CD14-positive monocyte (primary cell): ENCODE measurements around the gene IFITM10. TPM values are rescaled to one million over a fixed set of nuclear protein-coding genes. Genes with fewer than 3 reads are reported as not detected.

Experiments used
- DNase-seq, 3 donors: peaks; one replicate each; pipeline ENCODE4 v3.0.0-alpha.2; 2011 to 2022
- H2AFZ ChIP-seq: 2 replicates; pipeline ENCODE4 v1.6.0; 2012; ENCODE audit warnings: mild to moderate bottlenecking, low read depth, low read length, inconsistent platforms; ENCODE audit not compliant: insufficient read depth, poor library complexity, severe bottlenecking
- H3K27ac ChIP-seq, 2 donors: 1 replicate in 1 of 2; 2 replicates in 1 of 2; pipeline ENCODE4 v1.5.1; 2012 to 2013; ENCODE audit warnings: low read length in 2 of 2, control low read depth in 1 of 2, inconsistent platforms in 1 of 2, low read depth in 1 of 2, mild to moderate bottlenecking in 1 of 2
- H3K27me3 ChIP-seq, 2 donors: one replicate each; pipeline versions ENCODE4 v1.6.0 to v1.6.1; 2011 to 2013; ENCODE audit warnings: low read length in 2 of 2; ENCODE audit not compliant: control insufficient read depth in 2 of 2, insufficient read depth in 2 of 2
- H3K36me3 ChIP-seq, 2 donors: replicated peaks in 1 of 2; 1 replicate in 1 of 2; 2 replicates in 1 of 2; pipeline versions ENCODE4 v1.5.1 to v1.6.1; 2012 to 2013; ENCODE audit warnings: low read length in 2 of 2, control low read depth in 1 of 2, inconsistent platforms in 1 of 2, mild to moderate bottlenecking in 1 of 2; ENCODE audit not compliant: insufficient read depth in 2 of 2, control insufficient read depth in 1 of 2
- H3K4me1 ChIP-seq, 2 donors: 1 replicate in 1 of 2; 2 replicates in 1 of 2; pipeline versions ENCODE4 v1.5.1 to v1.6.1; 2012 to 2013; ENCODE audit warnings: low read length in 2 of 2, control low read depth in 1 of 2, inconsistent platforms in 1 of 2, mild to moderate bottlenecking in 1 of 2, moderate library complexity in 1 of 2; ENCODE audit not compliant: insufficient read depth in 2 of 2, control insufficient read depth in 1 of 2
- H3K4me2 ChIP-seq: replicated peaks from 2 replicates; pipeline ENCODE3; 2012; ENCODE audit warnings: low read length, moderate library complexity, mild to moderate bottlenecking; ENCODE audit not compliant: poor library complexity, severe bottlenecking; ENCODE audit errors: extremely low read depth
- H3K4me3 ChIP-seq, 3 experiments: fragments of 200-600 bp in 1 of 3; sonication (generic) in 1 of 3; replicated peaks in 1 of 3; 1 replicate in 2 of 3; 2 replicates in 1 of 3; pipeline ENCODE4 v1.5.1; 2011 to 2013; ENCODE audit warnings: low read length in 3 of 3, mild to moderate bottlenecking in 3 of 3, control low read depth in 2 of 3, low read depth in 2 of 3, inconsistent platforms in 1 of 3, moderate library complexity in 1 of 3
- H3K79me2 ChIP-seq: 2 replicates; pipeline ENCODE4 v1.6.0; 2012; ENCODE audit warnings: mild to moderate bottlenecking, control low read depth, inconsistent platforms, low read length, moderate library complexity; ENCODE audit not compliant: insufficient read depth
- H3K9ac ChIP-seq: 2 replicates; pipeline ENCODE4 v1.6.0; 2017; ENCODE audit warnings: low read length, mild to moderate bottlenecking; ENCODE audit not compliant: insufficient read depth, poor library complexity, severe bottlenecking
- H3K9me3 ChIP-seq, 2 donors: replicated peaks in 1 of 2; 1 replicate in 1 of 2; 2 replicates in 1 of 2; pipeline versions ENCODE4 v1.5.1 to v1.6.1; 2012 to 2013; ENCODE audit warnings: low read length in 2 of 2, control low read depth in 1 of 2; ENCODE audit not compliant: control insufficient read depth in 1 of 2, insufficient read depth in 1 of 2
- H4K20me1 ChIP-seq: 2 replicates; pipeline ENCODE4 v1.6.0; 2012; ENCODE audit warnings: mild to moderate bottlenecking, low read length, control low read depth, moderate library complexity; ENCODE audit not compliant: insufficient read depth
- H3K27ac Mint-ChIP-seq, 7 donors: one replicate each; pipeline ENCODE4 v1.8.0; 2020; ENCODE audit warnings: mild to moderate bottlenecking in 7 of 7, mixed read lengths in 7 of 7, moderate library complexity in 6 of 7, inconsistent platforms in 2 of 7
- H3K27me3 Mint-ChIP-seq, 3 donors: one replicate each; pipeline ENCODE4 v1.8.0; 2021 to 2022; ENCODE audit warnings: low read depth in 3 of 3, mild to moderate bottlenecking in 3 of 3, mixed read lengths in 3 of 3, moderate library complexity in 3 of 3, inconsistent platforms in 1 of 3
- H3K36me3 Mint-ChIP-seq, 2 donors: one replicate each; pipeline ENCODE4 v1.8.0; 2020; ENCODE audit warnings: mixed read lengths in 2 of 2, inconsistent platforms in 1 of 2, mild to moderate bottlenecking in 1 of 2
- H3K4me1 Mint-ChIP-seq: one replicate; pipeline ENCODE4 v1.8.0; 2020; ENCODE audit warnings: mild to moderate bottlenecking, mixed read lengths
- H3K4me3 Mint-ChIP-seq, 2 donors: one replicate each; pipeline ENCODE4 v1.8.0; 2020; ENCODE audit warnings: mild to moderate bottlenecking in 2 of 2, mixed read lengths in 2 of 2, moderate library complexity in 1 of 2
- H3K9me3 Mint-ChIP-seq, 7 donors: one replicate each; pipeline ENCODE4 v1.8.0; 2020 to 2022; ENCODE audit warnings: mixed read lengths in 7 of 7, mild to moderate bottlenecking in 6 of 7, moderate library complexity in 6 of 7, inconsistent platforms in 2 of 7
- WGBS: methylation state at CpG from one replicate; pipeline ENCODE4 v1.1.5; 2013; ENCODE audit warnings: missing lambda C conversion rate; ENCODE audit not compliant: insufficient coverage; 5-methylcytosine and 5-hydroxymethylcytosine counted together
- intact Hi-C, 2 donors: fragments of 100-400 bp; cut with micrococcal nuclease; formaldehyde crosslinking; loops; one replicate each; pipeline versions ENCODE4 v1.15.0 to v1.15.1; 2023
- polyA plus RNA-seq, 3 donors: library from polyadenylated mRNA; depleted of rRNA in 1 of 3; unstranded in 2 of 3; stranded (reverse) in 1 of 3; fragments of 300-500 nt in 2 of 3; fragments of >200 nt in 1 of 3; fragmentation: Illumina TruSeq in 2 of 3; gene quantifications; 1 replicate in 2 of 3; 2 replicates in 1 of 3; pipeline ENCODE4 v1.2.3, GENCODE V29; 2012 to 2021
- TF ChIP-seq, protein P1 (sequence below): fragments of 200-600 bp; IDR thresholded peaks from one replicate; pipeline ENCODE4 v1.8.0; 2022; ENCODE audit warnings: antibody characterized with exemption, mild to moderate bottlenecking

The IFITM10 gene
- polyA plus RNA-seq, 3 donors, result 2.4 TPM; not detected in 2

DNA sequence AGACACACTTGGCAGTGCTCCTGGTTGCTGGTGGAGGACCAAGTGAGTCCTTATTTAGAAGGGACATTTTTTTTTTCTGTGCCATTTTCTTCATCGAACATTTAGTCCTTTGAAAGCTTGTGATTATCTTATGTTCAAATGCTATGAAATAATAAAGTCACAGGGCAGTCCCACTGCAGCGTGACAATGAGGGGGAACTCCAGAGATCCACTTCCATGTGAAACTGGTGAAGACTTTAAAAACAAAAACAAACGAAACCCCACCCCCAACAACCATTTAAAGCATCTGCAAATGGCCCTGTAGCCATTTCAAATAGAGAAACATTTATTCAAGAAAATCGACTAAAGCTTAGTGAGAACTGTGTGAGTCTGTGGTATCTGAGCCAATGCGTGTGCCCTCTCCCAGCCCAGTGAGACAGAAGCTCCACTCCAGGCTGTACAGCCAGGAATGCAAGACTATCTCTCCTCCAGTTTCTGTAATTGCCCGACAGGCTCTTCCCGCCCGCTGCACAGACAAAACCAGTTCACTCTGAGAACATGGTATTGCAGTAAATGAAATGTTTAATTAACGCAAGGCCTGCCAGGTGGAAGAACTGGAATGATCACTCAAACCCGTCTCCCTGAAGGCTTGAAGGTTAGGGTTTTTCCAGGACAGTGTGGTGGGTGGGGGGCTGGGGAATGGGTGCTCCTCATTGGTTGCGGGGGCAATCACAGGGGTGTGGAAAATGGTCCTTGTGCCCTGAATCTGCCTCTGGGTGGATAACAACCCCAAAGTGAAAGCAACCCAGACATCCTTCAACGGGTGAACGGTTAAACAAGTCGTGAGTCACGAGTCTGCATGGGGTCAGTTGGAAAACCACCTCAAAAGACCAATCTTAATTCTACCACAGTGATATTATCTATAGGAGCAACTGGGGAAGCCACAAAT lies 45.0 kb downstream of the IFITM10 start:
- Histone ChIP-seq H3K79me2 (no peaks in the 10 kb centered on the region), H3K9me3 (peaks cover 0 to 3% of the 10 kb centered on the region in 2 donors), H4K20me1 (no peaks in the 10 kb centered on the region), H3K4me2 (no peak overlapping the region), H2AFZ (no peak overlapping the region), H3K9ac (no peak overlapping the region), H3K4me1 (no peaks in the 10 kb centered on the region), H3K4me3 (no peak overlapping the region), H3K36me3 (no peaks in the 10 kb centered on the region), H3K27ac (no peak overlapping the region), H3K27me3 (peaks cover 7 to 12% of the 10 kb centered on the region in 2 donors)
- intact Hi-C loops, result no loop called here
- Mint-ChIP-seq H3K27me3 (peaks cover 35 to 42% (median 36%) of the 10 kb centered on the region in 3 donors), H3K9me3 (peaks cover 0 to 11% (median 6%) of the 10 kb centered on the region in 7 donors), H3K4me3 (no peak overlapping the region), H3K4me1 (peaks cover 2% of the 10 kb centered on the region), H3K36me3 (no peaks in the 10 kb centered on the region), H3K27ac (no peak overlapping the region)
- TF ChIP-seq, protein P1, sequence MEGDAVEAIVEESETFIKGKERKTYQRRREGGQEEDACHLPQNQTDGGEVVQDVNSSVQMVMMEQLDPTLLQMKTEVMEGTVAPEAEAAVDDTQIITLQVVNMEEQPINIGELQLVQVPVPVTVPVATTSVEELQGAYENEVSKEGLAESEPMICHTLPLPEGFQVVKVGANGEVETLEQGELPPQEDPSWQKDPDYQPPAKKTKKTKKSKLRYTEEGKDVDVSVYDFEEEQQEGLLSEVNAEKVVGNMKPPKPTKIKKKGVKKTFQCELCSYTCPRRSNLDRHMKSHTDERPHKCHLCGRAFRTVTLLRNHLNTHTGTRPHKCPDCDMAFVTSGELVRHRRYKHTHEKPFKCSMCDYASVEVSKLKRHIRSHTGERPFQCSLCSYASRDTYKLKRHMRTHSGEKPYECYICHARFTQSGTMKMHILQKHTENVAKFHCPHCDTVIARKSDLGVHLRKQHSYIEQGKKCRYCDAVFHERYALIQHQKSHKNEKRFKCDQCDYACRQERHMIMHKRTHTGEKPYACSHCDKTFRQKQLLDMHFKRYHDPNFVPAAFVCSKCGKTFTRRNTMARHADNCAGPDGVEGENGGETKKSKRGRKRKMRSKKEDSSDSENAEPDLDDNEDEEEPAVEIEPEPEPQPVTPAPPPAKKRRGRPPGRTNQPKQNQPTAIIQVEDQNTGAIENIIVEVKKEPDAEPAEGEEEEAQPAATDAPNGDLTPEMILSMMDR, result no peak
- DNase-seq, result no peak
- 82% methylated on average over 4 of the region's 15 CpGs for WGBS

DNA sequence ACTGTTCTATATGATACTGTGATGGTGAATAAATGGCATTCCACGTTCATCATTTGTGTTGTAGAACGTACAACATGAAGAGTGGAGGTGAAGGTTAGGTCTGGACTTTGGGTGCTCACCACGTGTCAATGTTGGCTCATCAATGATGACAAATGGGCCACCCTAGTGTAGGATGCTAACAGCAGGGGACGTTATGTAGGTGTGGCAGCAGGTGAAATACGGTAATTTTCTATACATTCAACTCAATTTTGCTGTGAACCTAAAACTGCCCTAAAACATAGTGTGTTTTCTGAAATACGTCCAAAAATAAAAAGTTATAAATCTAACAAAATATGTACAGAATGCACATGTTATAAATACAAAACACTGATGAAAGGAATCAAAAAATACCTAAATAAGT lies 47.2 kb downstream of the IFITM10 start:
- Histone ChIP-seq H3K36me3 (no peaks in the 10 kb centered on the region), H3K79me2 (no peaks in the 10 kb centered on the region), H3K4me3 (no peak overlapping the region), H4K20me1 (no peaks in the 10 kb centered on the region), H3K9ac (no peak overlapping the region), H3K27ac (no peak overlapping the region), H3K4me2 (no peak overlapping the region), H2AFZ (no peak overlapping the region), H3K27me3 (peaks cover 7 to 8% of the 10 kb centered on the region in 2 donors), H3K9me3 (peaks cover 0 to 3% of the 10 kb centered on the region in 2 donors), H3K4me1 (no peaks in the 10 kb centered on the region)
- no peak for DNase-seq
- peak overlapping the region in 1 of 2 donors; percentile 30 for H3K4me3 Mint-ChIP-seq
- H3K27ac Mint-ChIP-seq, result no peak overlapping the region
- TF ChIP-seq, protein P1, result no peak
- 100% methylated on average over 2 of the region's 6 CpGs for WGBS
- H3K9me3 Mint-ChIP-seq, result peaks cover 0 to 15% (median 9%) of the 10 kb centered on the region in 7 donors
- intact Hi-C loops, result no loop called here
- peaks cover 26 to 31% (median 30%) of the 10 kb centered on the region in 3 donors for H3K27me3 Mint-ChIP-seq
- no peaks in the 10 kb centered on the region for H3K36me3 Mint-ChIP-seq
- H3K4me1 Mint-ChIP-seq, result peaks cover 2% of the 10 kb centered on the region
